AG10803 (cell line): ENCODE results near the gene ZBTB48.

Experiments used
- DNase-seq: peaks from one replicate; pipeline ENCODE4 v3.0.0; 2010; ENCODE audit warnings: low read depth
- H3K4me3 ChIP-seq: 2 replicates; pipeline ENCODE4 v1.5.1; 2011; ENCODE audit warnings: mild to moderate bottlenecking, low read length, control low read depth
- TF ChIP-seq, protein P1 (sequence below): conservative IDR thresholded peaks from 2 replicates; pipeline ENCODE4 v1.5.1; 2011; ENCODE audit warnings: mild to moderate bottlenecking, low read length, control low read depth, inconsistent platforms

ZBTB48 gene

DNA sequence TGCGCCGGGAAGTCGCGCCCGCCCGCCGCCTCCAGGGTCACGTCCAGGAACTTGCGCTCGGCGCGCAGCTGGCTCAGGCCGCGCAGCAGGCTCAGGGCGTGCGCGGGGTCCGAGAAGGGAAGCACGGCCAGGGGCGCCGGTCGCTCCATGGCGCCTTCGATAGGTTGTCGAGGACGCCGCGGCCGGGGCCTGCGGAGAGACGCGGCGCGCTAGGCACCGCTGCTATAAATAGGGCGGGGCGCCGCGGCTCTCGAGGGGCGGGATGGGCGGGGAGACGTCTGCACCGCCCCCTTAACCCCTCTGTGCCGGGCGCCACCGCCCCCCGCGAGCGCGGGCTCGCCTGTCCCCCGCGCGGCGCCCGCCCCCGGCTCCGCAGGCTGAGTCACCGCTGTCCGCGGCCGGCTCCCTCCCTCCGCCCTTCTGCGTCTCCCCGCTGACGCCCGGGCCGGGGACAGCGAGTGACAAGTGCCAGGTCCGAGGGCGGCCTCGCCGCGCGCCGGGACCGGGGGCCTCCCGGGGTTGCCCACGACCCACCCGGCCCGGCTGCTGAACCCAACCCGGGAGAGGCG lies 23.0 kb downstream of the ZBTB48 start, which contains the start of gene KLHL21:
Gene KLHL21 (minus strand): TSS at position 201 of the 569 bp plus-strand sequence. CDS start 52 bp downstream, at position 149.
- TF ChIP-seq, protein P1, sequence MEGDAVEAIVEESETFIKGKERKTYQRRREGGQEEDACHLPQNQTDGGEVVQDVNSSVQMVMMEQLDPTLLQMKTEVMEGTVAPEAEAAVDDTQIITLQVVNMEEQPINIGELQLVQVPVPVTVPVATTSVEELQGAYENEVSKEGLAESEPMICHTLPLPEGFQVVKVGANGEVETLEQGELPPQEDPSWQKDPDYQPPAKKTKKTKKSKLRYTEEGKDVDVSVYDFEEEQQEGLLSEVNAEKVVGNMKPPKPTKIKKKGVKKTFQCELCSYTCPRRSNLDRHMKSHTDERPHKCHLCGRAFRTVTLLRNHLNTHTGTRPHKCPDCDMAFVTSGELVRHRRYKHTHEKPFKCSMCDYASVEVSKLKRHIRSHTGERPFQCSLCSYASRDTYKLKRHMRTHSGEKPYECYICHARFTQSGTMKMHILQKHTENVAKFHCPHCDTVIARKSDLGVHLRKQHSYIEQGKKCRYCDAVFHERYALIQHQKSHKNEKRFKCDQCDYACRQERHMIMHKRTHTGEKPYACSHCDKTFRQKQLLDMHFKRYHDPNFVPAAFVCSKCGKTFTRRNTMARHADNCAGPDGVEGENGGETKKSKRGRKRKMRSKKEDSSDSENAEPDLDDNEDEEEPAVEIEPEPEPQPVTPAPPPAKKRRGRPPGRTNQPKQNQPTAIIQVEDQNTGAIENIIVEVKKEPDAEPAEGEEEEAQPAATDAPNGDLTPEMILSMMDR, result no peak
- peak; percentile 88 for DNase-seq
- peak within 1 kb of the TSS; percentile 95 for H3K4me3 ChIP-seq

DNA sequence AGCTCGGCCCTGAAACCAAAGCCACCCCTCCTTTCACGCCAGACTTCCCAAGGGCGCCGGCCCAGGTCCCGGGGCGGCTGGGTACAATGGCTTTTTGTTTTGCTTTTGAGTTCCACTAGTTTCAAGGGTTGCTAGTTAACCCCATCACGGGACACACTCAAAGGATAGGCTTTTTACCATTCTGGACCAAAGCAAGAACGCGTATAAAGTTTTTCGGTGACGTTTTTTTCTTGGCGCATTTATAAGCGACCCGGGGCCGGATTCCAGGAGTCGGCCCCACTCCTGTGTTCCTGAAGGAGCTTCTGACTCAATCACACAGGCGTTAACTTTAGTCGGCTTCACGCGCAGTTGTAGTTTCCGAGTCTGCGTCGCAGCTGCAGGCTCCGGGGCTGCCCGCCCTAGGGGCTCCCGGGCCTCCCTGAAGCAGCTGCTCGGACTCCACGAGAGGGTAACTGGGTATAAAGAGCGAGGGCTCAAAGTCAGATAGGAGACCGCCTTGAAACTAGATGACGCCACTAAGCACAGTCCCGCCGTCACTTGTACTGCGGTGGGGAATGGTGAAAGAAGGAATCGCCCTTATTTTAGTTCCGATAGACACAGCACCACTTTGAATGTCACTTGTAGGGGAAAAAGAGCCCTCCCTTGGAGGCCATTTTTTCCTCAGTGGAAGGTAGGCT lies 23.6 kb downstream of the ZBTB48 start:
- DNase-seq, result peak; percentile 78
- peak overlapping the region; percentile 56 for H3K4me3 ChIP-seq

DNA sequence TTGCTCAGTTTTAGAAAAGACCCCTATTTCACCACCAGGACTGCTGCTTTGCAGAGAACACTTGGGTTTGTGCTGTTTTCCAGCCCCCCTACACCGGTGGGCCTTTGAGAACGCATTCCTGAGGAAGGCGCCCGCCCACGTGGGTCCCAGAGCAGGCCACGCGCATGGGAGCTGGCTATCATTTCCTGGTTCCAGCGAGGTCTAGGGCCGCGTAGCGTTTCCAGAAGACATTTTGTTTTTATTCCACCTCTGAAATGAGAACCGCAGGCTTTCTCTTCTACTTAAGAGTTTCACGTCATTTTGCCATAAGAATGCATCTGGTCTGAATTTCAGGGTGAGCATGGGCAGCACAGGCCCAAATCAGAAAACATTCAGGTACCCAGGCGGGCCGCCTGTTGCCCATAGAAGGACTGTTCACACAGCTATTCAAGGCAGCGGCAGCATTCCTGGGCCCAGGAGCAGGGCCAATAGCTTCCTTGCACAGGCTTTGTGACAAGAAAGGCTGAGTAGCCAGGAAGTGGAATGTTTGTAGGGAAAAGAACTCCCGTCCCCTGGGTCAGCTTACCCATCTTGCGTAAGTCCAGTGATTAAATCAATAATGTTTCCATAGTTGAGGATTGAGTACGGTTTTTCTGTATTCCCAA lies 24.2 kb downstream of the ZBTB48 start:
- H3K4me3 ChIP-seq, result peak overlapping the region; percentile 56
- TF ChIP-seq, protein P1, result 0 out of 2 replicates have a peak, but pooled peaks have one; percentile 1
- DNase-seq, result peak; percentile 95

More for the DNA sequence above, 23.6 kb downstream of the ZBTB48 start:
- TF ChIP-seq, protein P1, result no peak

DNA sequence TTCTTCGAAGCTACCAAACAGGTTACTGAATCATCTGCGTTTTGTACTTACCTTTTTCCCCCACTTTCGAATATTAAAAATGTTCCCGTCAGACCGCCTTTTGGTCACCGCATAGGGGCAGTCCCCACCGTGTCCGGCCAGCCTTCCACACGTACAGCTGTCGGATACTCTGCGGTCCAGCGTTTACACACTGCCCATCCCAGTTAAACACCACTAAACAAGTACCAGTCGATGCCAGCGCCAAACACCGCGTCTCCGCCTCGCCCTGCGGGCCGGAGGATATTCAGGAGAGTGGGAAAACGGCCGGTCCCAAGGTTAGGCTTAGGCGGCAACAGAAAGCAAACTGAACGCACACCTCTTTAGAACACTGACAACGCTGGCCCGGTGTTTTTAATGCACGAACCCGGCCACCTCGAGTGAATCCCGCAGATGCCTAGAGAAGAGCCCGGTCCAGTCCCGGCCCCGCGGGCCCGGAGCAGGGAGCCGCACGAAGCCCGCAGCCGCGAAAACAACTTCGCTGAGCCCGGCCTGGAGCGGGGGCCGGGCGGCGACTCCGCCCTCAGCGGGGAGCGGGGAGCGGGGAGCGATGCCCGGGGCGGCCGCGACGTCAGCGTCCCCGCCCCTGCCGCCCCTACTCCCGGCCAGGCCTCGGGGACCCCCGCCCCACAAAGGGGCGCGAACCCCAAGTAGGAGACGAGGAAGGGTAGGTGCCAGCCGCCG lies 33.0 kb downstream of the ZBTB48 start:
- TF ChIP-seq, protein P1, result no peak
- peak; percentile 34 for DNase-seq
- H3K4me3 ChIP-seq, result peak overlapping the region; percentile 90

DNA sequence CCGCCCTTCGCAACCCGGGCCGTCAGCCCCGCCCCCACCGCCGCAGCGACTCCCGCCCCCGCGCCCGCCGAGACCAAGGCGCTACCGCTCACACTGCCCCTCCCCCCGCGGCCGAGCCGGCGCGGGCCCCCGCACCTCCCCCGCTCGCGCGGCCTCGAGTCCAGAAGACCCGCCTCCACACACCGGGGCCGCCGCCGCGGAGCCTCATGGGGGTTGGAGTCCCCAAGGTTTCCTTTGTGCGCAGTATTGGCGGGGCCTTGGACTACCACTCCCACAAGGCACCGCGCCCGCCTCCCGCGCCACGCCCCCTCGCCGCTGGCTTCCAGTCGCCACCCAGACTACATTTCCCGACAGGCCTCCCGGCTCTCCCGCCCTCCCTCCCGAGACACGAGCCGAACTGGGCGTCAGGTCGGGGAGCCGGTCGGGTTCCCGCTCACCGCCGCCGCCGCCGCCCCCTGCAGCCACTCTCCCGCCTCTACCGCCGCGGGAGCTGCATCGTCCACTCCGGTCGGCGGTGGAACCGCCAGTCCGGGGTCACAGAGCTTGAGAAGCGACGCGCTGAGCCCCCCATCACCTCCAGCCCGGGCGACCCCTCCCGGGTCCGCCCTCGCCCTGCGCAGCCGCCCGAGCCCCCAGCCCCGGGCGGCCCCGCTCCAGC lies 33.7 kb downstream of the ZBTB48 start, which contains the start of gene PHF13:
Gene PHF13 (plus strand): TSS at position 371 of the 658 bp plus-strand sequence. CDS start 336 bp downstream, outside the sequence.
- DNase-seq, result peak; percentile 99
- H3K4me3 ChIP-seq, result peak within 1 kb of the TSS; percentile 90
- TF ChIP-seq, protein P1, result no peak
